Upper lobe of right lung (tissue), 1 donor: ENCODE measurements around the gene GIMAP7. TPM values are rescaled to one million over a fixed set of nuclear protein-coding genes. Genes with fewer than 3 reads are reported as not detected.

ENCODE experiments used
- ATAC-seq: fragments of 200-7000 bp; cut with Tn5 transposase; one replicate; pipeline ENCODE4 v1.9.1; 2020; ENCODE audit warnings: mild to moderate bottlenecking, moderate library complexity
- DNase-seq: peaks from one replicate; pipeline ENCODE4 v3.0.0-alpha.2; 2020
- H3K27ac ChIP-seq: fragments of 200-600 bp; one replicate; pipeline ENCODE4 v1.8.0; 2022
- H3K27me3 ChIP-seq: fragments of 200-600 bp; one replicate; pipeline ENCODE4 v1.8.0; 2022; ENCODE audit warnings: mild to moderate bottlenecking
- H3K36me3 ChIP-seq: fragments of 200-600 bp; one replicate; pipeline ENCODE4 v1.8.0; 2022
- H3K4me1 ChIP-seq: fragments of 200-600 bp; one replicate; pipeline ENCODE4 v1.8.0; 2022
- H3K4me3 ChIP-seq: fragments of 200-600 bp; one replicate; pipeline ENCODE4 v1.8.0; 2022; ENCODE audit warnings: mild to moderate bottlenecking
- H3K9me3 ChIP-seq: fragments of 200-600 bp; one replicate; pipeline ENCODE4 v1.8.0; 2022
- intact Hi-C: fragments of 100-400 bp; cut with DNase I; formaldehyde crosslinking; loops from one replicate; pipeline ENCODE4 v1.11.0; 2022
- total RNA-seq: library from RNA; stranded (reverse); fragmentation: NEBNext Ultra II Directional; extraction: Animal tissue kit (Norgen Biotek cat#: 25700); gene quantifications from one replicate; pipeline ENCODE4 v1.2.1, GENCODE V29; 2021
- TF ChIP-seq, protein P1 (sequence below): fragments of 200-600 bp; IDR thresholded peaks from one replicate; pipeline ENCODE4 v1.8.0; 2022; ENCODE audit warnings: antibody characterized with exemption
- donor health status: DM: no; HTN: yes; CAD: no; lungs with severe emphysema.

Gene GIMAP7
- total RNA-seq, 1 donor from 2014 or later = 47.0 TPM

DNA sequence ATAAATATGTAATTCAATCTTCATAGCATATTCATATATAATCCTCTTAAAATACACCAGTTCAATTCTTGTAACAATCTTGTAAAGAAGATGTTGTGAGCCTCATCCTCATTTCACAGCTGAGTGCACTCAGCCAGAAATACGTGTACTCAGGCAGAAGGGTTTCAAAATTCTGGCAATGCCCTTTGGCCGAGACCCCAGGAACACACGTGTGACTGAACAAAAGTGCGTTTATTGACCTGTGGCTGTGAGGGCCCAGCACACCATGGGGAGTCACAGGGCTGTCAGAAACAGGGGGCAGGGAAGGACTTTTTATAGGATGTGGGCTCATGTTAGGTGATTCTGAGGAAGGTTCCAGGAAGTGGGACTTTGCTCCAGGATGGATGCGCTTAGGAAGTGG, 42.8 kb upstream of the GIMAP7 start:
- TF ChIP-seq, protein P1, sequence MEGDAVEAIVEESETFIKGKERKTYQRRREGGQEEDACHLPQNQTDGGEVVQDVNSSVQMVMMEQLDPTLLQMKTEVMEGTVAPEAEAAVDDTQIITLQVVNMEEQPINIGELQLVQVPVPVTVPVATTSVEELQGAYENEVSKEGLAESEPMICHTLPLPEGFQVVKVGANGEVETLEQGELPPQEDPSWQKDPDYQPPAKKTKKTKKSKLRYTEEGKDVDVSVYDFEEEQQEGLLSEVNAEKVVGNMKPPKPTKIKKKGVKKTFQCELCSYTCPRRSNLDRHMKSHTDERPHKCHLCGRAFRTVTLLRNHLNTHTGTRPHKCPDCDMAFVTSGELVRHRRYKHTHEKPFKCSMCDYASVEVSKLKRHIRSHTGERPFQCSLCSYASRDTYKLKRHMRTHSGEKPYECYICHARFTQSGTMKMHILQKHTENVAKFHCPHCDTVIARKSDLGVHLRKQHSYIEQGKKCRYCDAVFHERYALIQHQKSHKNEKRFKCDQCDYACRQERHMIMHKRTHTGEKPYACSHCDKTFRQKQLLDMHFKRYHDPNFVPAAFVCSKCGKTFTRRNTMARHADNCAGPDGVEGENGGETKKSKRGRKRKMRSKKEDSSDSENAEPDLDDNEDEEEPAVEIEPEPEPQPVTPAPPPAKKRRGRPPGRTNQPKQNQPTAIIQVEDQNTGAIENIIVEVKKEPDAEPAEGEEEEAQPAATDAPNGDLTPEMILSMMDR = no peak
- no peak for ATAC-seq
- DNase-seq = no peak
- no peaks in the 10 kb centered on the region for H3K4me1 ChIP-seq
- intact Hi-C loops = no loop called here
- H3K27ac ChIP-seq = no peak overlapping the region
- peaks cover 4% of the 10 kb centered on the region for H3K36me3 ChIP-seq
- no peak overlapping the region for H3K4me3 ChIP-seq
- H3K27me3 ChIP-seq = no peaks in the 10 kb centered on the region
- H3K9me3 ChIP-seq = no peaks in the 10 kb centered on the region

DNA sequence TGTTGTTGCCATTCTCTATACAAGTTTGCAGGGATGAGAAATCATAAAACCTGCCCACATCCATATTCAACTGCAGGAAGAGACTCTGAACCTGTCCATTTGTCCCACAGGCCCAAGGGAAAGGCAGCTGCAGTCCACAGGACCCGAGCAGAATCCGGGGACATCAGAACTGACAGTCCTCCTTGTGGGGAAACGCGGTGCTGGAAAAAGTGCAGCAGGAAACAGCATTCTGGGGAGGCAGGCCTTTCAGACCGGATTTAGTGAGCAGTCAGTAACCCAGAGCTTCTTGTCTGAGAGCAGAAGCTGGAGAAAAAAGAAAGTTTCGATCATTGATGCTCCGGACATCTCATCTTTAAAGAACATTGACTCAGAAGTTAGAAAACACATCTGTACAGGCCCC, 40.8 kb upstream of the GIMAP7 start:
- Histone ChIP-seq H3K27me3 (no peaks in the 10 kb centered on the region), H3K36me3 (peaks cover 11% of the 10 kb centered on the region), H3K9me3 (no peaks in the 10 kb centered on the region), H3K27ac (no peak overlapping the region), H3K4me3 (no peak overlapping the region), H3K4me1 (peaks cover 5% of the 10 kb centered on the region)
- ATAC-seq (no peak), DNase-seq (no peak)
- TF ChIP-seq, protein P1 = no peak
- intact Hi-C loops = no loop called here

DNA sequence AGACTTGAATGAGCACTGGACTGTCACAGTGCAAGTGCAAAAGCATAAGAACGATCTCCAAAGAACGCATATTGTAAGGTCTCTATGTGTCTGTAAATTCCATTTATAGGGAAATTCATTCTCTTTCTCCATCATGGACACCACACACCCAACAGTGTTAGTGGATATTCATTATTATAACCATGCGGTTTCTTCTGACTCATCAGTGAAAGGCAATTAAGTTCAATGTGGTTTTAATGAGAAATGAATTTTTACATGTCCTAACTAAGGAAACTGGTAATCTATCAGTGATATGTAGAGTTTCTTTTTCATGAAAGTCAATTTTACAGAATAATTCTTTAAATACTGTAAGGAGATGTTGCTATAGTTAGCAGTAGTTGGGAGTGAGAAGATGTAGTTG, 38.4 kb upstream of the GIMAP7 start:
- no peaks in the 10 kb centered on the region for H3K9me3 ChIP-seq
- TF ChIP-seq, protein P1 = no peak
- ATAC-seq (no peak), DNase-seq (no peak)
- intact Hi-C loops = no loop called here
- H3K4me1 ChIP-seq = peaks cover 12% of the 10 kb centered on the region
- H3K27me3 ChIP-seq = no peaks in the 10 kb centered on the region
- H3K27ac ChIP-seq = no peak overlapping the region
- H3K36me3 ChIP-seq = peaks cover 11% of the 10 kb centered on the region
- no peak overlapping the region for H3K4me3 ChIP-seq

DNA sequence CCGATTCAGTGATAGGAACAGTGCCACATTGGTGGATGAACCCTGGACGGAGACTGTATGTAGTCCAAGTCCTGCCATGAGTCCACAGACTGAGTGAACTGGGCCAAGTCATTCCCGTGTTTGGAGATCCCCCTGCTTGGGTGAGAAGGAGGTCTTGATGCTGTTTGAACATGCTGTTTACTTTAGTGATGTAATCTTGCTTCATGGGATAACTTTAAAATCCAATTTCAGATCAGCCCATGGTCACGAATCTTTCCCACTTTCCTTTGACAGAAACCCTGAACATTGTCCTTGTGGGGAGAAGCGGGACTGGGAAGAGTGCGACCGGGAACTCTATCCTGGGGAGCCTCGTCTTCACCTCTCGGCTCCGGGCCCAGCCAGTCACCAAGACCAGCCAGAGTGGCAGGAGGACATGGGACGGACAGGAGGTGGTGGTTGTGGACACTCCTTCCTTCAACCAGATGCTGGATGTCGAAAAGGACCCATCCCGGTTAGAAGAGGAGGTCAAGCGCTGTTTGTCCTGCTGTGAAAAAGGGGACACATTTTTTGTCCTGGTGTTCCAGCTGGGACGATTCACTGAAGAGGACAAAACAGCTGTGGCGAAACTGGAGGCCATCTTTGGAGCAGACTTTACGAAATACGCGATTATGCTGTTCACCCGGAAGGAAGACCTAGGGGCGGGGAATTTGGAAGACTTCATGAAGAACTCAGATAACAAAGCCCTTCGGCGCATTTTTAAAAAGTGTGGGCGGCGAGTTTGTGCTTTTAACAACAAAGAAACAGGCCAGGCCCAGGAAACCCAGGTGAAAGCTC, 37.6 kb upstream of the GIMAP7 start:
- TF ChIP-seq, protein P1 = no peak
- intact Hi-C loops = no loop called here
- Histone ChIP-seq H3K27ac (no peak overlapping the region), H3K4me1 (peaks cover 20% of the 10 kb centered on the region), H3K9me3 (no peaks in the 10 kb centered on the region), H3K36me3 (peaks cover 11% of the 10 kb centered on the region), H3K4me3 (no peak overlapping the region), H3K27me3 (no peaks in the 10 kb centered on the region)
- ATAC-seq (no peak), DNase-seq (no peak)

DNA sequence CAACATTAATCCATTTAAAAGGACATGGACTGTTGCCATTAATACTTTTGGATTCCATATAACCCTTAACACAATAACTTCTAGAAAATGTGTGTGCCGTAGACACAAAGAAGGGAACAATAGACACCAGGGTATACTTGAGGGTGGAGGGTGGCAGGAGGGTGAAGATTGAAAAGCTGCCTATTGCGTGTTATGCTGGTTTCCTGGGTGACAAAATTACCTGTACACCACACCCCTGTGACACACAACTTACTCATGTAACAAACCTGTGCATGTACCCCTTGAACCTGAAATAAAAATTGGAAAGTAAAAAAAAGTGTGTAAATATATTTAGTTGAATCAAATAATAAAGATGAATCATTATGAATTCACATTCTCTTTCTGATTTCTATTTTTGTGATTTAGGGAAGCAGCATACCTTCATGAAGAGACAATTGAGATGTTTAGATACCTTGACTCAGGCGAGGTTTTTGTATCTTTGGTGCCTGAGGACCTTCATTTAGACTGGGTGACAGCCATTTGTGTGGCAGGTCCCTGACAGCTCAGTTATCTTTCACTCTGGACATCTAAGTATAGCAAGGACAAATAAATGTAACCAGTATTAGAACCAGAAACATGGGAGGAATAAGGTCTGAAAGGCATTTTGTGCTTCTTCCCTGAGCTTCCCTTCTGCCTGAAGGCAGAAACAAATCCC, 35.5 kb upstream of the GIMAP7 start:
- Histone ChIP-seq H3K4me1 (peaks cover 31% of the 10 kb centered on the region), H3K27ac (no peak overlapping the region), H3K36me3 (peaks cover 11% of the 10 kb centered on the region), H3K27me3 (no peaks in the 10 kb centered on the region), H3K4me3 (no peak overlapping the region), H3K9me3 (no peaks in the 10 kb centered on the region)
- DNase-seq (no peak), ATAC-seq (no peak)
- intact Hi-C loops = no loop called here
- TF ChIP-seq, protein P1 = no peak
